H1 (cell line): ENCODE data around the gene FHIP1B.

Experiments used
- MAFK ChIP-seq: IDR thresholded peaks from 2 replicates; pipeline ENCODE4 v1.6.1; 2012; ENCODE audit warnings: low read depth, mild to moderate bottlenecking, improper control_type of control experiment, low read length
- POLR2A ChIP-seq, 2 experiments: IDR thresholded peaks; 1 replicate in 1 of 2; 2 replicates in 1 of 2; pipeline ENCODE4 v1.6.1; 2011; ENCODE audit warnings: low read depth in 2 of 2, low read length in 2 of 2, mild to moderate bottlenecking in 2 of 2; ENCODE audit errors: control extremely low read depth in 1 of 2
- RFX5 ChIP-seq: IDR thresholded peaks from 2 replicates; pipeline ENCODE4 v1.6.1; 2011; ENCODE audit warnings: low read depth, low read length, improper control_type of control experiment, borderline replicate concordance
- SP1 ChIP-seq: IDR thresholded peaks from 2 replicates; pipeline ENCODE4 v1.6.1; 2011; ENCODE audit warnings: low read depth, low read length
- SUZ12 ChIP-seq: fragments of 200-600 bp; sonication (generic); IDR thresholded peaks from 2 replicates; pipeline ENCODE4 v1.6.1; 2012; ENCODE audit warnings: mild to moderate bottlenecking, inconsistent platforms, low read length, moderate library complexity, mixed read lengths
- YY1 ChIP-seq: IDR thresholded peaks from 2 replicates; pipeline ENCODE4 v1.6.1; 2011; ENCODE audit warnings: low read depth, mild to moderate bottlenecking, low read length
- ZNF274 ChIP-seq: IDR thresholded peaks from 2 replicates; pipeline ENCODE4 v1.7.0; 2012; ENCODE audit warnings: low read length, borderline replicate concordance; ENCODE audit errors: extremely low read depth
- TF ChIP-seq, protein P1 (sequence below): IDR thresholded peaks from 2 replicates; pipeline ENCODE4 v1.6.1; 2011; ENCODE audit warnings: low read length, improper control_type of control experiment
- TF ChIP-seq, protein P2 (sequence below), 3 experiments: IDR thresholded peaks; 1 replicate in 2 of 3; 2 replicates in 1 of 3; pipeline versions ENCODE4 v1.5.1 to v1.6.1; 2011; ENCODE audit warnings: low read length in 3 of 3, mild to moderate bottlenecking in 3 of 3, inconsistent platforms in 2 of 3, low read depth in 1 of 3, moderate library complexity in 1 of 3; ENCODE audit not compliant: insufficient read depth in 1 of 3; ENCODE audit errors: control extremely low read depth in 1 of 3

DNA sequence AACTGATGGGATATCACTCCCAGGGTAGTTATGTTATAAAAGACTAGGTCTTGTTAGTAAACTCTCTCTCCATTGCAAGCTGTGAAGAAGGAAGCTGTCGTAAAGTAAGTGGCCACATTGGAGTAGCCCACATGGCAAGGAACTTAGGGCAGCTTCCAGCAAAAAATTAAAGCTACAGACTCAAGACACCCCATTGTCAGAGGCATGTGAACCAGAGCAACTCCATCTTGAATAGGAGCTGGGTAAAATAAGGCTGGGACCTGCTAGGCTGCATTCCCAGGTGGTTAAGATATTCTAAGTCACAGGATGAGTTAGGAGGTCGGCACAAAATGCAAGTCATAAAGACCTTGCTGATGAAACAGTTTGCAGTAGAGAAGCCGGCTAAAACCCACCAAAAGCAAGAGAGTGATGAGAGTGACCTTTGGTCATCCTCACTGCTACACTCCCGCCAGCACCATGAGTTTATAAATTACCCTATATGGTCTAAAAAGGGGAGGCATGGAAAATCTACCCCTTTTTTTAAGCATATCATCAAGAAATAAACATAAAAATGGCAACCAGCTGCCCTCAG lies 49.1 kb upstream of the FHIP1B start:
- TF ChIP-seq RFX5 (no peak), SP1 (no peak), SUZ12 (no peak; the same call in 1 of the 2 replicates), MAFK (no peak), YY1 (no peak), ZNF274 (no peak), POLR2A (IDR thresholded peaks at IDR 0.05; ENCODE audit: control extremely low read depth in 1 of 2, low read depth in 2 of 2, low read length in 2 of 2) (no peak)
- TF ChIP-seq, protein P1, sequence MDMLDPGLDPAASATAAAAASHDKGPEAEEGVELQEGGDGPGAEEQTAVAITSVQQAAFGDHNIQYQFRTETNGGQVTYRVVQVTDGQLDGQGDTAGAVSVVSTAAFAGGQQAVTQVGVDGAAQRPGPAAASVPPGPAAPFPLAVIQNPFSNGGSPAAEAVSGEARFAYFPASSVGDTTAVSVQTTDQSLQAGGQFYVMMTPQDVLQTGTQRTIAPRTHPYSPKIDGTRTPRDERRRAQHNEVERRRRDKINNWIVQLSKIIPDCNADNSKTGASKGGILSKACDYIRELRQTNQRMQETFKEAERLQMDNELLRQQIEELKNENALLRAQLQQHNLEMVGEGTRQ = no peak
- TF ChIP-seq, protein P2, sequence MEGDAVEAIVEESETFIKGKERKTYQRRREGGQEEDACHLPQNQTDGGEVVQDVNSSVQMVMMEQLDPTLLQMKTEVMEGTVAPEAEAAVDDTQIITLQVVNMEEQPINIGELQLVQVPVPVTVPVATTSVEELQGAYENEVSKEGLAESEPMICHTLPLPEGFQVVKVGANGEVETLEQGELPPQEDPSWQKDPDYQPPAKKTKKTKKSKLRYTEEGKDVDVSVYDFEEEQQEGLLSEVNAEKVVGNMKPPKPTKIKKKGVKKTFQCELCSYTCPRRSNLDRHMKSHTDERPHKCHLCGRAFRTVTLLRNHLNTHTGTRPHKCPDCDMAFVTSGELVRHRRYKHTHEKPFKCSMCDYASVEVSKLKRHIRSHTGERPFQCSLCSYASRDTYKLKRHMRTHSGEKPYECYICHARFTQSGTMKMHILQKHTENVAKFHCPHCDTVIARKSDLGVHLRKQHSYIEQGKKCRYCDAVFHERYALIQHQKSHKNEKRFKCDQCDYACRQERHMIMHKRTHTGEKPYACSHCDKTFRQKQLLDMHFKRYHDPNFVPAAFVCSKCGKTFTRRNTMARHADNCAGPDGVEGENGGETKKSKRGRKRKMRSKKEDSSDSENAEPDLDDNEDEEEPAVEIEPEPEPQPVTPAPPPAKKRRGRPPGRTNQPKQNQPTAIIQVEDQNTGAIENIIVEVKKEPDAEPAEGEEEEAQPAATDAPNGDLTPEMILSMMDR (IDR thresholded peaks at IDR 0.05; ENCODE audit: control extremely low read depth in 1 of 3, insufficient read depth in 1 of 3, low read depth in 1 of 3, low read length in 3 of 3) = no peak
